ENCODE measurements around the gene SHB.

The SHB gene

DNA sequence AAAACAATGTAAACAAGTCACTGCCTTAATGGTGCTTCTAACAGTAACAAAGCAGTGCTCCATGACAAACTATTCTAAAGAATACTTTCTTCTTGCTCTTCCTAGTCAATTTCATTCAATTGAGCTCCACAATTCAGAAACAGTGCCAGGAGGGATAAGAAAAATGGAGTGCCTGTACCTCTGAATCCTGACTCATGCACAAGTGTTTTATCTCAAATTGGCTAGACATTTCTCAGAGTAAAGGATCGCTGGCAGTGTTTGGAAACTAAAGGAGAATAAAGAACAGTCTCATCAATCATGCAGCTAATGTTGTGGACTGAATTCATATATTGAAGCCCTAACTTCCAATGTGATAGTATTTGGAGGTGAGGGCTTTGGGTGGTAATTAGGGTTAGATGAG is 192.7 kb downstream of the SHB start:
- DNase-seq: no peak

DNA sequence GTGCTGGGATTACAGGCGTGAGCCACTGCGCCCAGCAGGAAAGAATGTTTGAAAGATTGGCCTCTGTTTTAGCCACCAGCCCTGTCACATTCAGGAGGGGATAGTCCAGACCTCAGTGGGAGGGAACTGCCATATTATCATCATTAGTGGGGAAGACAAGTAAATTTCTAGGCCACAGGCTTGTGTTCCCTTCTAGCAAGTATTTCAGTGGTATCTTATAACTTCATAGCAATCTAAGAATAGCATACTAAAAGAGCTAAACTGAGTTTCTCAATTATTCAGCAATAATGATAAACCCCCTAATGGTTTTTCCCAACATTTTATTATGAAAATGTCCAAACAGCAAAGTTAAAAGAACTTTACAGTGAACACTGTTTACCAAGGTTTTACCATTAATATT is 195.1 kb downstream of the SHB start:
- DNase-seq: no peak

- DNase-seq: no peak
Measured at GRCh38 chr9:37870799-37871176, 198.2 kb downstream of the SHB start.

GRCh38 chr9:37870081-37870798 is 198.8 kb downstream of the SHB start:
- DNase-seq: no peak

All from activated CD4-positive, alpha-beta T cell treated with anti-CD3 and anti-CD28 coated beads, Interleukin-10, Interleukin-2, amounts not matched to agents 100 ng/mL and 50 ng/mL, durations not matched to agents 16 hours and 8 hours (primary cell).